Measurements from ENCODE around the gene DPYD.

DPYD gene

GRCh38 chr1:97571760-97572159 lies 349.1 kb downstream of the DPYD start:
- Histone ChIP-seq H3K18ac (ENCODE audit: low read length) (no peak overlapping the region), H3K4me1 (ENCODE audit: control insufficient read depth in 2 of 2, insufficient read depth in 1 of 2, low read depth in 1 of 2, low read length in 2 of 2) (peaks cover 1 to 2% of the 10 kb centered on the region in 2 donors), H3K14ac (ENCODE audit: low read length) (no peak overlapping the region), H2AK5ac (ENCODE audit: low read depth, low read length) (no peak overlapping the region), H4K91ac (ENCODE audit: low read depth, low read length, poor library complexity) (no peak overlapping the region), H3K27me3 (ENCODE audit: control insufficient read depth in 3 of 3, insufficient read depth in 3 of 3, low read depth in 1 of 3, low read length in 3 of 3) (no peaks in the 10 kb centered on the region), H3K79me1 (ENCODE audit: low read depth, low read length) (no peaks in the 10 kb centered on the region), H3K4me3 (ENCODE audit: low read length in 2 of 2) (no peak overlapping the region), H2BK5ac (ENCODE audit: low read length) (no peak overlapping the region), H2BK15ac (ENCODE audit: low read length) (no peak overlapping the region), H3K4ac (ENCODE audit: low read length) (no peak overlapping the region), H2AFZ (ENCODE audit: low read length) (no peak overlapping the region), H2BK120ac (ENCODE audit: low read depth, low read length) (no peak overlapping the region), H3K9me3 (replicated peaks in 1 of 2; ENCODE audit: control insufficient read depth in 2 of 2, insufficient read depth in 1 of 2, low read depth in 1 of 2, low read length in 2 of 2) (no peaks in the 10 kb centered on the region), H3K9ac (ENCODE audit: low read depth, low read length, poor library complexity) (no peak overlapping the region), H3K23ac (ENCODE audit: low read depth, low read length, poor library complexity) (no peak overlapping the region), H2BK12ac (ENCODE audit: low read length) (no peak overlapping the region), H4K8ac (ENCODE audit: low read depth, low read length) (no peak overlapping the region), H3K36me3 (replicated peaks in 1 of 2; ENCODE audit: control insufficient read depth in 2 of 2, insufficient read depth in 2 of 2, low read length in 2 of 2) (no peaks in the 10 kb centered on the region), H3K27ac (replicated peaks; ENCODE audit: low read length) (no peak overlapping the region), H3K4me2 (ENCODE audit: insufficient read depth, low read length, poor library complexity, severe bottlenecking) (no peak overlapping the region)
- no peak for DNase-seq (ENCODE audit: low spot score)
- WGBS, 2 donors (ENCODE audit: extremely low coverage in 2 of 2, insufficient read length in 2 of 2, insufficient replicate concordance in 1 of 2) = no CpG with 5 or more reads among the region's 1 CpG

- H2AK5ac ChIP-seq (ENCODE audit: low read depth, low read length) = no peak overlapping the region
- no peak overlapping the region for H3K4ac ChIP-seq (ENCODE audit: low read length)
- H2BK120ac ChIP-seq (ENCODE audit: low read depth, low read length) = no peak overlapping the region
- H3K4me1 ChIP-seq (ENCODE audit: control insufficient read depth in 2 of 2, insufficient read depth in 1 of 2, low read depth in 1 of 2, low read length in 2 of 2) = peaks cover 1 to 2% of the 10 kb centered on the region in 2 donors
- H3K4me2 ChIP-seq (ENCODE audit: insufficient read depth, low read length, poor library complexity, severe bottlenecking) = no peak overlapping the region
- H4K8ac ChIP-seq (ENCODE audit: low read depth, low read length) = no peak overlapping the region
- H3K9me3 ChIP-seq (replicated peaks in 1 of 2; ENCODE audit: control insufficient read depth in 2 of 2, insufficient read depth in 1 of 2, low read depth in 1 of 2, low read length in 2 of 2) = no peaks in the 10 kb centered on the region
- no peaks in the 10 kb centered on the region for H3K36me3 ChIP-seq (replicated peaks in 1 of 2; ENCODE audit: control insufficient read depth in 2 of 2, insufficient read depth in 2 of 2, low read length in 2 of 2)
- H3K27me3 ChIP-seq (ENCODE audit: control insufficient read depth in 3 of 3, insufficient read depth in 3 of 3, low read depth in 1 of 3, low read length in 3 of 3) = no peaks in the 10 kb centered on the region
- H3K14ac ChIP-seq (ENCODE audit: low read length) = no peak overlapping the region
- no peak overlapping the region for H3K23ac ChIP-seq (ENCODE audit: low read depth, low read length, poor library complexity)
- no peak overlapping the region for H3K9ac ChIP-seq (ENCODE audit: low read depth, low read length, poor library complexity)
- H3K79me1 ChIP-seq (ENCODE audit: low read depth, low read length) = no peaks in the 10 kb centered on the region
- no peak overlapping the region for H3K18ac ChIP-seq (ENCODE audit: low read length)
- no peak overlapping the region for H3K4me3 ChIP-seq (ENCODE audit: low read length in 2 of 2)
- H2AFZ ChIP-seq (ENCODE audit: low read length) = no peak overlapping the region
- H2BK15ac ChIP-seq (ENCODE audit: low read length) = no peak overlapping the region
- no peak overlapping the region for H3K27ac ChIP-seq (replicated peaks; ENCODE audit: low read length)
- no peak for DNase-seq (ENCODE audit: low spot score)
- no peak overlapping the region for H2BK5ac ChIP-seq (ENCODE audit: low read length)
- no CpG with 5 or more reads among the region's 3 CpGs for WGBS, 2 donors (ENCODE audit: extremely low coverage in 2 of 2, insufficient read length in 2 of 2, insufficient replicate concordance in 1 of 2)
- H2BK12ac ChIP-seq (ENCODE audit: low read length) = no peak overlapping the region
- H4K91ac ChIP-seq (ENCODE audit: low read depth, low read length, poor library complexity) = no peak overlapping the region
Measured at GRCh38 chr1:97570691-97571090, 350.1 kb downstream of the DPYD start.

- H3K23ac ChIP-seq (ENCODE audit: low read depth, low read length, poor library complexity) = no peak overlapping the region
- H3K4me1 ChIP-seq (ENCODE audit: control insufficient read depth in 2 of 2, insufficient read depth in 1 of 2, low read depth in 1 of 2, low read length in 2 of 2) = peaks cover 1 to 2% of the 10 kb centered on the region in 2 donors
- no peak overlapping the region for H4K91ac ChIP-seq (ENCODE audit: low read depth, low read length, poor library complexity)
- no peak overlapping the region for H3K4ac ChIP-seq (ENCODE audit: low read length)
- no peak overlapping the region for H2BK120ac ChIP-seq (ENCODE audit: low read depth, low read length)
- no peaks in the 10 kb centered on the region for H3K36me3 ChIP-seq (replicated peaks in 1 of 2; ENCODE audit: control insufficient read depth in 2 of 2, insufficient read depth in 2 of 2, low read length in 2 of 2)
- H3K27ac ChIP-seq (replicated peaks; ENCODE audit: low read length) = peak overlapping the region; percentile 19
- no peak overlapping the region for H3K18ac ChIP-seq (ENCODE audit: low read length)
- H4K8ac ChIP-seq (ENCODE audit: low read depth, low read length) = no peak overlapping the region
- H3K9ac ChIP-seq (ENCODE audit: low read depth, low read length, poor library complexity) = no peak overlapping the region
- H2BK15ac ChIP-seq (ENCODE audit: low read length) = no peak overlapping the region
- H2AK5ac ChIP-seq (ENCODE audit: low read depth, low read length) = no peak overlapping the region
- H2BK12ac ChIP-seq (ENCODE audit: low read length) = no peak overlapping the region
- no peak overlapping the region for H2BK5ac ChIP-seq (ENCODE audit: low read length)
- no peak overlapping the region for H3K4me2 ChIP-seq (ENCODE audit: insufficient read depth, low read length, poor library complexity, severe bottlenecking)
- no peaks in the 10 kb centered on the region for H3K27me3 ChIP-seq (ENCODE audit: control insufficient read depth in 3 of 3, insufficient read depth in 3 of 3, low read depth in 1 of 3, low read length in 3 of 3)
- H2AFZ ChIP-seq (ENCODE audit: low read length) = peak overlapping the region; percentile 47
- no peak for DNase-seq (ENCODE audit: low spot score)
- no peaks in the 10 kb centered on the region for H3K9me3 ChIP-seq (replicated peaks in 1 of 2; ENCODE audit: control insufficient read depth in 2 of 2, insufficient read depth in 1 of 2, low read depth in 1 of 2, low read length in 2 of 2)
- WGBS, 2 donors (ENCODE audit: extremely low coverage in 2 of 2, insufficient read length in 2 of 2, insufficient replicate concordance in 1 of 2) = no CpG with 5 or more reads among the region's 4 CpGs
- no peak overlapping the region for H3K4me3 ChIP-seq (ENCODE audit: low read length in 2 of 2)
- H3K79me1 ChIP-seq (ENCODE audit: low read depth, low read length) = no peaks in the 10 kb centered on the region
- H3K14ac ChIP-seq (ENCODE audit: low read length) = no peak overlapping the region
Measured at GRCh38 chr1:97567000-97567749, 353.7 kb downstream of the DPYD start.

- Histone ChIP-seq H3K36me3 (replicated peaks in 1 of 2; ENCODE audit: control insufficient read depth in 2 of 2, insufficient read depth in 2 of 2, low read length in 2 of 2) (no peaks in the 10 kb centered on the region), H3K18ac (ENCODE audit: low read length) (no peak overlapping the region), H2BK15ac (ENCODE audit: low read length) (no peak overlapping the region), H3K14ac (ENCODE audit: low read length) (no peak overlapping the region), H3K4me3 (ENCODE audit: low read length in 2 of 2) (no peak overlapping the region), H2BK5ac (ENCODE audit: low read length) (no peak overlapping the region), H3K79me1 (ENCODE audit: low read depth, low read length) (no peaks in the 10 kb centered on the region), H2AK5ac (ENCODE audit: low read depth, low read length) (no peak overlapping the region), H2BK120ac (ENCODE audit: low read depth, low read length) (no peak overlapping the region), H3K27ac (replicated peaks; ENCODE audit: low read length) (no peak overlapping the region), H2BK12ac (ENCODE audit: low read length) (no peak overlapping the region), H3K23ac (ENCODE audit: low read depth, low read length, poor library complexity) (no peak overlapping the region), H3K4me2 (ENCODE audit: insufficient read depth, low read length, poor library complexity, severe bottlenecking) (no peak overlapping the region), H4K91ac (ENCODE audit: low read depth, low read length, poor library complexity) (no peak overlapping the region), H3K27me3 (ENCODE audit: control insufficient read depth in 3 of 3, insufficient read depth in 3 of 3, low read depth in 1 of 3, low read length in 3 of 3) (no peaks in the 10 kb centered on the region), H3K4me1 (ENCODE audit: control insufficient read depth in 2 of 2, insufficient read depth in 1 of 2, low read depth in 1 of 2, low read length in 2 of 2) (peaks cover 1 to 2% of the 10 kb centered on the region in 2 donors), H3K9ac (ENCODE audit: low read depth, low read length, poor library complexity) (no peak overlapping the region), H2AFZ (ENCODE audit: low read length) (no peak overlapping the region), H3K9me3 (replicated peaks in 1 of 2; ENCODE audit: control insufficient read depth in 2 of 2, insufficient read depth in 1 of 2, low read depth in 1 of 2, low read length in 2 of 2) (no peaks in the 10 kb centered on the region), H4K8ac (ENCODE audit: low read depth, low read length) (no peak overlapping the region), H3K4ac (ENCODE audit: low read length) (no peak overlapping the region)
- WGBS, 2 donors (ENCODE audit: extremely low coverage in 2 of 2, insufficient read length in 2 of 2, insufficient replicate concordance in 1 of 2) = no CpG with 5 or more reads among the region's 5 CpGs
- DNase-seq (ENCODE audit: low spot score) = no peak
Measured at GRCh38 chr1:97565886-97566285, 354.9 kb downstream of the DPYD start.

All from neuronal stem cell (in vitro differentiated cells).